Activated CD4-positive, CD25-positive, alpha-beta regulatory T cell treated with anti-CD3 and anti-CD28 coated beads, Interleukin-2, amount 50 U/mL, for 24 hours (primary cell): ENCODE data around the gene PRSS3.
"Not testable (repeated sequence)": the region's sequence is repeated elsewhere in the genome, so short reads cannot be mapped to it uniquely, and the experiment has no call there.

Experiments used
- ATAC-seq, 2 donors: fragments of 150-1000 bp; cut with Tn5 transposase; one replicate each; pipeline ENCODE4 v1.10.0; 2021; ENCODE audit warnings: mild to moderate bottlenecking in 1 of 2, moderate library complexity in 1 of 2

PRSS3 gene

DNA sequence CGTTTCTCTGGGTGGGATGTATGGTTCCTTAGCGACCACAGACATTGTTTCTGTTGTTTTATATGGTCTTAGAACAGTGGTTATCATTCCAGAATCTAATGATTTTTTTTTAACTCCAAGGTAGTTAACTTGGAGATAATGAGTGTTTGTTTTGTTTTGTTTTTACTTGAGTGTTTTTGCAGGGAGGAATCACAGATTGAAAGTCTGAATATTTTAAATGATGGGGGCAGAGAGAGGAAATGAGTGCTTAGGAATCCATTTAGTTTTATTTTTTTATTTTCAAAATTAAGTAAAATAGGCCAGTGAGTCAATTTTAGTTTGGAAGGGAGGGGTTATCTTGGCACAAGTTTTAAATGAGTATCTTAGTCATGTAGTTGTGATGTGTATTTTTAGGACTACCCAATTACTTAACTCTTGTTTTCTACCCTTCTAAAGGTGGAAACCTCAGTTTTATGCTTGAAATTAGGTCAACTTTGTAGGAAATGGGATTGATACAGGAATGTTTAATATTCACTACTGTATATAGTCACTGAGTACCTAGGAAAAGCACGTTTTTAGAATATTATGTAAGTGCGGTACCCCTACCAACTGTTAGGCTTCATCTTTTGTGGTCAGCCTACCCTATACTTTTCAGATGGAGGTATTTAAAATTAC, 23.6 kb downstream of the PRSS3 start:
- no peak for ATAC-seq

DNA sequence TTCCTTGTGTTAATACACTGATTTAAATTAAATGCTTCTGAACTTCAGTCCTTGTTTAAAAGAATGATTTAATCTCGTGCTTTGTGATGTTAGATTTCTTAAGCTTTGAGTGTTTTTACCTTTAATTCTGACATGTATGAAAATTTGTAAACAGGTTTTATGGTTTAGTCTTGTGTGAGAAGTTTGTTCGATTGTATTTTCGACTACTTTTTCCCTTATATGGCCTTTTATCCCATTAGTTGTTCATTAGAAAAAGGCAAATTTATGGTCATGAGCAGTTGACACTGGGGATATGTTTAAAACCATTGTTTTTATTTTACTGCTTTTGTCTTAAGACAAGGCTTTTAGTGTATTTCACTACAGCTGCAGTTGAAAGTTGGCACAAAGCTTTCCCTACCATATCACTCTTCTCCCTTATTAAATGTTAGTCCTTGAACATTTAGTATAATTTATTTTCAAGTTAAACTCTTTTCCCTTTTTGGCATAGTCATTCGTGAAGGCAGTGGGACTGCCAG, 24.9 kb downstream of the PRSS3 start:
- no peak for ATAC-seq

DNA sequence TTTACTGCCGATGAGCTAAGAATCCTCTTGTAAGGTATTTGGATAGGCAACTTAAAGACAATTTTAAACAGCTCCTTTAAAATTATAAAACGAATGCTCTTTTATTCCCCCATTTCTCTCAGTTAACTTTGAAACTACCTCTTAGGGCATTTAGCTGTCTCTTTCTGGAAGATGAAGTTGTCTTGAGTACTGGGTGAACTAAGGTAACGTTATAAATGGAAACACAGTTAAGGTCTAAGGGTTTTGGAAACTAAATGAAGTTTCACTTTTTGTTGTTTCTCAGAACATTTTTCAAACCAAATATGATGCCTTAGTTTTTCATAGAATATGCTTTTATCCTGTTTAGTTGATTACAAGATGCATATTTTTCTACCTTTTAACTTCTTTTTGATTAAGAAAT, 28.4 kb downstream of the PRSS3 start:
- no peak for ATAC-seq

DNA sequence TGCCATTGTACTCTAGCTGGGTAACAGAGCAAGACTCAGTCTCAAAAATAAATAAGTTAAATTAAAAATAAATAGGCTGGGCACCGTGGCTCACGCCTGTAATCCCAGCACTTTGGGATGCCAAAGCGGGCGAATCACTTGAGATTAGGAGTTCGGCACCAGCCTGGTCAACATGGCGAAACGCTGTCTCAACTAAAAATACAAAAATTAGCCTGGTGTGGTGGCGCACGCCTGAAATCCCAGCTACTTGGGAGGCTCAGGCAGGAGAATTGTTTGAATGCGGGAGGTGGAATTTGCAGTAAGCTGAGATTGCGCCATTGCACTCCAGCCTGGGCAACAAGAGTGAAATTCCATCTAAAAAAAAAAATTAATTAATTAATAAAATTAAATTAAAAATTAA, 31.9 kb downstream of the PRSS3 start:
- not testable (repeated sequence) for ATAC-seq

DNA sequence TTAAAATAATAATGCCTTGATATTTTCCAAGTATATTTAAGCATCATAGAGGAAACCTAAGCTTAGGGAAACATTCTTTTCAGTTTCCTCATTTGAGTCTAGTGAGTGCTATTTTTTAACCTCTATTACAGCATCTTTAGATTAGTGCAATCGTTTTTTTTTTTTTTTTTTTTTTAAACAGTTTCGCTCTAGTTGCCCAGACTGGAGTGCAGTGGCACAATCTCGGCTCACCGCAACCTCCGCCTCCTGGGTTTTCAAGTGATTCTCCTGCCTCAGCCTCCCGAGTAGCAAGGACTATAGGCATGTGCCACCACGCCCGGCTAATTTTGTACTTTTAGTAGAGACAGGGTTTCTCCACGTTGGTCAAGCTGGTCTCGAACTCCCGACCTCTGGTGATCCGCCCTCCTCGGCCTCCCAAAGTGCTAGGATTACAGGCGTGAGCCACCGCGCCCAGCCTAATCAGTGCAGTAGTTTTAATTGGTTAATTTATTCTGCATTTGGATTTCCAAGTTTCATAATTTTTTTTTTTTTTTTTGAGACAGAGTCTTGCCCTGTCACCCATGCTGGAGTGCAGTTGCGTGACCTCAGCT, 34.4 kb downstream of the PRSS3 start:
- not testable (repeated sequence) for ATAC-seq

DNA sequence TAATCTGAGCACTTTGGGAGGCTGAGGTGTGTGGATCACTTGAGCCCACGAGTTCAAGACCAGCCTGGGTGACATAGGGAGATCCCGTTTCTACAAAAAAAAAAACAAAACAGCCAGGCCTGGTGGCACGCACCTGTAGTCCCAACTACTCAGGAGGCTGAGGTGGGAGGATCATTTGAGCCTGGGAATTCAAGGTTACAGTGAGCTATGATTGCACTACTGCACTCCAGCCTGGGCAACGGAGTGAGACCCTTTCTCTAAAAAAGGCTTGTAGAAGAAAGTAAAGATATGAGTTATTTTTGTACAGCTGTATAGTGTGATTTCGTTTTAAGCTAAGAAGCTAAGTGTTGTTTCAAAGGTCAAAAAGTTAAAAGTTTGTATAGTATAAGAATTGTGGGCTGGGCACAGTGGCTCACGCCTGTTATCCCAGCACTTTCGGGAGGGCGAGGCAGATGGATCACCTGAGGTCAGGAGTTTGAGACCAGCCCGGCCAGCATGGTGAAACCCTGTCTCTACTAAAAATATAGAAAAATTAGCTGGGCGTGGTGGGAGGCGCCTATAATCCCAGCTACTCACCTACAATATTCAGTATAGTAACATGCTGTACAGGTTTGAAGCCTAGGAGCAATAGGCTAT, 40.4 kb downstream of the PRSS3 start:
- no peak for ATAC-seq

DNA sequence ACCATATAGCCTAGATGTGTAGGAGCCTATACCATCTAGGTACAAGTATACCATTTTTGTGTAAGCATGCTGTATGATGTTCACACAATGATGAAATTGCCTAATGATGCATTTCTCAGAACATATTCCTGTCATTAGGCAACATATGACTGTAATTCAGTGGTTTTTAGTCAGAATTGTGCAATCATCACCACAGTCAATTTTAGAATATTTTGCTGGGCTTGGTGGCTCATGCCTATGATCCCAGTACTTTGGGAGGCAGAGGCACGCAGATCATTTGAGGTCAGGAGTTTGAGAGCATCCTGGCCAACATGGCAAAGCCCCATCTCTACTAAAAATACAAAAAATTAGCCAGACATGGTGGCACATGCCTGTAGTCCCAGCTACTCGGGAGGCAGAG, 40.9 kb downstream of the PRSS3 start:
- ATAC-seq: peak; percentile 91 to 98

DNA sequence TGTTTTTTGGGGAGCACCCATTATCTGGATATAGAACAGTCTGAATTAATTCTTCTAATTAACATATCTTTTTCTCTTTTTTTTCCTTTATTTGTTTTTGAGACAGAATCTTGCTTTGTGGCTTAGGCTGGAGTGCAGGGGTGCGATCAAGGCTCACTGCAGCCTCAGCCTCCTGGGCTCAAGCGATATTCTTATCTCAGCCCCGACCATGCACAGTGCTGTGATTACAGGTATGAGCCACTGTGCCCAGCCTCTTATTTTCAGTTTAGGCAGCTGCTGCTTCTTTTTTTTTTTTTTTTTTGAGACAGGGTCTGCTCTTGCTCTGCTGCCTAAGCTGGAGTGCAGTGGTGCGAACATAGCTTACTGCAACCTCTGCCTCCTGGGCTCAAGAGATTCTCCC, 41.8 kb downstream of the PRSS3 start:
- ATAC-seq: no peak

DNA sequence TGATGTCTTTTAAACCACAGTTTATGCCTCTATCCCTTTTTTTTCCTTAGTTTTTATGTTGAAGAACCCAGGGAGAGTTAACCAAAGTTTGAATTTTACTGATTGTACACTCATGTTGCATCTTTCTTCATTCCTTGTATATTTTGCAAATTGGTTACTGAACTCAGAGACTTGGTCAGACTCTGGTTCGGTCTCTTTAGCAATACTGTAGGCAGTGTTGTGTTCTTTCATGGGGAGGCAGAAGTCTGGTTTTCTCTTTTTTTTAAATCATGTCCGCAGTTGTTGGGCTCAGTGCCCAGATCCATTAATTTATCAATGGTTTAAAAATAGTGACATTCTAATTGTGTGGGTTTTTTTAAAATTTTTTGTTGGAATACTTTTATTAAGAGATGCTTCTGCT, 45.0 kb downstream of the PRSS3 start:
- ATAC-seq: no peak

DNA sequence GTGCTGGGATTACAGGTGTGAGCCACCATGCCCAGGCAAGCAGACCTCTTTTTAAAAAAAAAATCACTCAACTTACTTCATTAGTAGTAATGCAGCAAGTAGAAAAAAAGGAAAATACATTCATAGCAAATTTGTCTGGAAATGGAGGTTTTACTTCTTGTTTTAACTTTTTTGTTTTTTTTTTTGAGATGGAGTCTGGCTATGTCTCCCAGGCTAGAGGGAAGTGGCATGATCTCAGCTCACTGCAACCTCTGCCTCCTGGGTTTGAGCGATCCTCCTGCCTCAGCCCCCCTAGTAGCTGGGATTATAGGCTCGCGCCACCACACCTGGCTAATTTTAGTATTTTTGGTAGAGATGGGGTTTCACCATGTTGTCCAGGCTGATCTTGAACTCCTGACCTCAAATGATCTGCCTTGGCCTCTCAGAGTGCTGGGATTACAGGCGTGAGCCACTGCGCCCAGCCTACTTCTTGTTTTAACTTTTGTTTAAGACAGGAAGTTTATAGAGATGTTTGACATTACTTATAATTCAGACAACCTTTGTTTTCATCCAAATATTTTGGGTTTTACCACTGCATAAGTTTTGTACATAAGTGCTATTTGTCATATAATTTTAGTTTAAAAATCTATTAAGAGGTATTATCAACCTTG, 48.1 kb downstream of the PRSS3 start:
- no peak for ATAC-seq

DNA sequence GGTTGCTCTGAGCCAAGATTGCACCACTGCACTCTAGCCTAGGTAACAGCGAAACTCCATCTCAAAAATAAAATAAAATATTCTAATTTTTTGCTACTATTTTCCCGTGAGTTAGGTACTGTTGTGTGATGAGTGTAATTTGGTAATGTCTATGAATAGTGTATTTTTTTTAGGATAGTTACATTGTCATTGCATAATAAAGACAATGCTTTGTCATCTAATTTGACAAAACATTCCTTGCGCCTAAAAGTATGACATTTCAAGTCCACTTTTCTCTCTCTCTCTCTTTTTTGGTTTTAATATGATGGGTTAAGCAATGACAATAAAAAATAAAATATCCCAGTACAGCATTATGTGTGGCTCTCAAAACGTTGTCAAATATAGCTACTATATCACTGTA, 50.9 kb downstream of the PRSS3 start:
- ATAC-seq: no peak

DNA sequence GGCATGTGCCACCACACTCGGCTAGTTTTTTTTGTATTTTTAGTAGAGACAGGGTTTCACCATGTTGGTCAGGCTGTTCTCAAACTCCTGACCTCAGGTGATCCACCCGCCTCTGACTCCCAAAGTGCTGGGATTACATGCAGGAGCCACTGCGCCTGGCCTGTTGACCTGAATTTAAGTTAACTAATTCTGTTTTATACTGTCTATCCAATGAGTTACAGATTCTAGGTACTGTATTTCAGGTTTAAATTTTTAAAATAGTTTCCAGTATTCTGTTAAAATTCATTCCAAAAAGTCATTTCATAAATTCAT, 52.5 kb downstream of the PRSS3 start:
- ATAC-seq: not testable (repeated sequence)
